CD4-positive, alpha-beta T cell treated with Interleukin-10 for 1 hour (primary cell): ENCODE data around the gene SLC19A1.

Experiments
- DNase-seq: peaks from one replicate; pipeline ENCODE4 v3.0.0-alpha.2; 2020

SLC19A1 gene

GRCh38 chr21:45475797-45476570 lies 66.3 kb downstream of the SLC19A1 start:
- no peak for DNase-seq

- DNase-seq: no peak
Measured at GRCh38 chr21:45475004-45475685, 67.1 kb downstream of the SLC19A1 start.

GRCh38 chr21:45474323-45474950 lies 67.8 kb downstream of the SLC19A1 start:
- DNase-seq: no peak

DNA sequence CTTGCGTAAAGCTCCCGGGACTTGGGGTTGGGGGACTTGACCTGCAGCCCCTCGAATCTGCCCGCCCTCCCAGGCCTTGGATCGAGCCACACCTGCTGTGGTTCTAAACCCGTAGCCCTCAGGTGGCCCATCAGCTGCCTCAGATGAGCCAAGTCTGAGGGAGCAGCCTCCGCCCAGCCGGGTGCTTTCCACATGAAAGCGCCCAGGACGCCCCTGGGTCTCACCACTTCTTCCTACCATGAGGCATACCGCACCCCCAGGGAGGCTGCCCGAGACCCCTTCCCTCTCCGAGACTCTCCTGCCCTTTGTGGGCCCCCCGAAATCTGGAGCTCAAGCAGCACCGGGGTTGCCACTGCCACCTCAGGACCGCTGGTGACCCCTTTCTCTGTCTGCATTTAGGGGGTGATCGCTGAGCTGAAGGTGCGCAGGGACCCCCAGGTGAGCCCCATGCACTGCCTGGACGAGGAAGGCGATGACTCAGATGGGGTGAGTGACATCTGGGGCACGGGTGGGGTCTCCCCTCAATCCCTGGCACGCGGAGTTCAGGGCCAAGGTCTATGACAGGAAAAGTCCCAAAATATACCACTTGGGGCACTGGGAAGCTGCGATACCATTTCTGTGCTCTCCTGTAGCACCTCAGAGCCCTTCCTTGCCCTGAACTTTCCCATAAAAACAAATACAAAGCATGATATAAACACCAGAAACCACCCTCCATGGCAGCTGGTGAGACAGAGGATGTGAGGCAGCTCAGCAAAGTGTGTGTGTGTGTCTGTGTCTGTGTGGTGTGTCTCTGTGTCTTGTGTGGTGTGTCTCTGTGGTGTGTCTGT lies 68.5 kb downstream of the SLC19A1 start:
- no peak for DNase-seq

GRCh38 chr21:45472445-45473365 lies 69.5 kb downstream of the SLC19A1 start:
- no peak for DNase-seq

DNA sequence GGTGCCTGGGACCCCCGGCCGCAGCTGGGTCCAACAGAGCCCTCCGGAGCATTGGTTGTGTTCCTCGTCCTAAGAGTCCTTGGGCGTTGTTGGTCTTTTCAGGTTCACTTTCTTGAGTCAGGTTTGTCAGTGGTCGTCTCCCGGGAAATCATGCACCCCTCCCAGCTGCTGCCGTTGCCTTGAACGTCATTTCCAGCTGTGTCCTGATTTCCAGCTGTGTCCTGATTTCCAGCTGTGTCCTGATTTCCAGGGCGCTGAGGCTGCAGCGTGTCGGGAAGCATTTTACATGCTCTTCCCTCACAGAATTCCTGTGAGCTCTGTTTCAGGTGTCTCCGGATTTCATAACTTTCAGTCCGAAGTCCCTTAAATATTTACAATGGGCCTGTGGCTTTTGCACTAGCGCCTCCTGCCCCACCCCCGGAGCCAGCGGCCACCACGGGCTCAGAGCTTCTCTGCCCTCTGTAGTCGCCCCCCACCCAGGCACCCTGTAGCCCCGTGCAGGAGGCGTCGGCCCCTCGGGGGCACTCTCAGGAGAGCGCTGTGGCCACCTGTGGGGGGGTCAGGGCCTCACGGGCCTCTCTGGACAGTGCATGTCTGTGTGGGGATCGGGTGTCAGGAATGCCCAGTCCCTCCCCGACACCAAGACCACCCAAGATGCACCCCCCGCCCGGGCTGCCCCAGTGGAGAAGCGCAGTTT lies 70.6 kb downstream of the SLC19A1 start:
- DNase-seq: no peak

GRCh38 chr21:45470773-45471524 lies 71.3 kb downstream of the SLC19A1 start:
- peak; percentile 31 for DNase-seq

- DNase-seq: no peak
Measured at GRCh38 chr21:45470087-45470515, 72.1 kb downstream of the SLC19A1 start.

DNA sequence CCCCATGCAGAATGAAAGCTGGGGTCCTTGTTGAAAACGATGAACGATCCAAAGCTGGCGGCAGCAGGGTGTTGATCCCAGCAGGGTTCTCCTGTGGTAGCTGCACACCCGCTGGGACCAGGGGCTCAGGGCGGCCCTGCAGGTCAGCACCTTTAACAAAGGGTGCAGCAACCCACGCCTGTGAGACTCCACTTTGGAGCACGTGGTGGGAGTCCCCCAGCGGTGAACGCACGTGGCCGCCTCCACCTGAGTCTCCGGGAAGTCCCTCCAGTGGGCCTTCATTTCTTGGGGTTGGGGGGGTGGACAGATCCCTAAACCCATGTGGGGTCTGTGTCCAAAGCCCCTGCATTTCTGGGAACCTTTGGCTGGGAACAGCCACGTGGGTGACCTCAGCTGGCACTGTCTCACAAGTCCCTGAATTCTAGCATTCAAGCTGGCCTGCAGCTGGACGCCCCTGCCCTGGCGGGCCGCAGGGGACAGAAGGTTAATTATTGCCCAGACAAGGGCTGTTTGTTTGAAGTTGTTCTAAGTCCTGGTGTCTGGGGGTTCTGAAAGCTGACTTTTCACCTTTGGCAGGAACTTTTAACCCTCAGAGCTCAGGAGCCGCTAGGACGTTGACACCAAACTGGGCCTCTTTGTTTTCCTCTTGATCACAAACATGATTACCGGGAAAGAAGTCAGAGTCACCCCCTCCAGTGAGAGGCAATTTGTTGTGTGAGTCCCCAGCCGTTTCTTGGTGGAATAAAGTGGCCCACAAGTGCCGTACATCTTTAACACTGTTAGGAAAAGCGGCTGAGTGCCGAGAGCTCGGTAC lies 72.8 kb downstream of the SLC19A1 start:
- no peak for DNase-seq

DNA sequence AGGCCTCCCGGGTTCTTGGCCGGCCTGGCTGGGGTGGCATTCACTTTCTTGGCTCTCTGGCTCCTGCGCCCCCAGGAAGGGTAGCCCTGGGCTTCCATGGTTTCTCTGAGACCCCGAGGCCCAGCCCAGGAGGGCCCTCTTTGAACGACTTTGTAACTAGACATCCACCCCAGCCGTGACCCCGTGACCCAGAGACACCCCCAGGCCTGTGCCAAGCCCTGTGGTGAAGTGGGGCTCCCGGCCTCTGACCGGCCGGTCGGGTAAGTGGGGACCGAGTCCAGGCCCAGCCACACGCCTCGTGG lies 73.3 kb downstream of the SLC19A1 start:
- no peak for DNase-seq

DNA sequence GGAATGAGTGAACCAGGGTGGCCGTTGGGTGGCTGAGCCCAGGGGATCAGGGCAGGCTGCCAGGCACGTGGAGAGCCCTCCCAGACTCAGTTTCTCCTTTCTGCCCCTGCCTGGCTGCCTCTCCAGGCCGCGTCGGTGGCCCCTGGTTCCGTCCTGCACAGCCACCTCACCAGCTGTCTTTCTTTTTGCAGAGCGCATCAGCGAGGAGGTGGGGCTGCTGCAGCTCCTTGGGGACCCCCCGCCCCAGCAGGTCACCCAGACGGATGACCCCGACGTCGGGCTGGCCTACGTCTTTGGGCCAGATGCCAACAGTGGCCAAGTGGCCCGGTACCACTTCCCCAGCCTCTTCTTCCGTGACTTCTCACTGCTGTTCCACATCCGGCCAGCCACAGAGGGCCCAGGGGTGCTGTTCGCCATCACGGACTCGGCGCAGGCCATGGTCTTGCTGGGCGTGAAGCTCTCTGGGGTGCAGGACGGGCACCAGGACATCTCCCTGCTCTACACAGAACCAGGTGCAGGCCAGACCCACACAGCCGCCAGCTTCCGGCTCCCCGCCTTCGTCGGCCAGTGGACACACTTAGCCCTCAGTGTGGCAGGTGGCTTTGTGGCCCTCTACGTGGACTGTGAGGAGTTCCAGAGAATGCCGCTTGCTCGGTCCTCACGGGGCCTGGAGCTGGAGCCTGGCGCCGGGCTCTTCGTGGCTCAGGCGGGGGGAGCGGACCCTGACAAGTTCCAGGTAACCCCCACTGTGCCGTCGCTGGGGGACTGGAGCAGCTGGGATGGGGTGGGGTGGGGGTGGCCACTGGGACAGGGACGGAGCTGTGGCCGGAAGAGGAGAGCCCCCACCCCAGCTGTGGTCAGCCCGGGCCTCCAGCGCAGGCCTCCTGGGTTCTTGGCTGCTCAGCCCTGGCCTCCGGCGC lies 73.9 kb downstream of the SLC19A1 start:
- no peak for DNase-seq

DNA sequence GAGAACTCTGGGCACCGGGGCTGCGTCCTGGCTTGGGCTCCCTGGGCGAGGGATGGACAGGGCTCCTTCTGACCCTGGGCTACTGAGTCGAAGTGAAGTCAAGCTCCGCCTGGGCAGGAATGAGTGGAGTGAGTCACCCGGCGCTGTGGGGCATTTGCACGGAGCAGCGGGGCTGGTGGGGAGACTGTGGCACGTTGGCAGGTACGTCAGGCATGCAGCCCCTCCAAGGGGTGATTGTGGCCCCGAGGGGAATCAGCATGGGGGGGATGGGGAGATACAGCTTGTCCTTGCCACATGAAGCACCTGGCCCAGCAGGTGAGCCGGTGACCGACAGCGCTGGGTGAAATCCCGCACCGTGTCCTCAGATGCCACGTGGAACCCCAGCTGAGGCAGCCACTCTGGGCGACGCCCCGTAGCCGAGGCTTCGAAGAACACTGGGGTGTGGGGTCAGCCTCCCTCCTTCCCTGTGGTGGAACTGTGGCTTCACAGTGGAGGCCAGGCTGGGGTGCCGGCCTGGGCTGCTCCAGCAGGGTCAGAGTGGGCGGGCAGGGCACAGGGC lies 74.9 kb downstream of the SLC19A1 start:
- DNase-seq: no peak

DNA sequence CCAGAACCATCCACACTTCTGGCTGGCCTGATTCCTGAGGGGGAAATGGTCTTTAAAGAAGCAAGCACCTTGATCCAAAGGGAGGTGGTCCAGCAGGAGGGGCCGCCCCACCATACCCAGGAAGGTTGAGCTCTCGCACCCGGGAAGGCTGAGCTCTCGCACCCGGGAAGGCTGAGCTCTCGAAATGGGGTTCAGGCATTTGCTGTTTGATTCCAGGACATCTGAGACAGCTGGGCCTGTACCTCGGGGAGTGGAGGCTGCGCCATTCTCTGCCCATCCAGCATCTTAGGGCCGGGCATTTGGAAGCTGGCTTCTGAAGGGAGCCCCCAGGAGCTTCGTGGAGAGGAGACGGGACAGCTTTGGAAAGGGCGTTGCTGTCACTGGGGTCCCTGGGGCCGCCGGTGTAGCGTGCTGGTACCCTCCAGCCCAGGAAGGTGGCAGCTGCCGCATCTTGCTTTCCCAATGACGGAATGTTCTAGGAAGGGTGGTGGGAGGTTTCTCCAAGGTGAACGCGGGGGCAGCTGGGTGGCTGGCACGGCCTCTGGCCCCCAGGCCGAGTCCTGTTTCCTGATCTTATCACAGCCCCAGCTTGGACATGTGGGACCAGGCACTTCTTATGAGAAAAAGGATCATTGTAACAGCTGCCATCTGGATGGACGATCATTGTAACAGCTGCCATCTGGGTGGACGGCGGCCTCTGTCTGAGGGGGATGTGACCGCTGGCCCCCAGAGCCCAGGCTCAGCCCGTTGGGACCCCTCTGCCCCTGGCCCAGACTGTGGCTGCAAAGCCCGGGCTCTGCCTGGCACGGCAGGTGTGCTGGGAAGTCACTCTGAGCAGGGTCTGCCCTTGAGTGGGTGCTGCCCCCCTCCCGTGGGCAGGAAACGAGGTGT lies 75.7 kb downstream of the SLC19A1 start:
- DNase-seq: no peak

GRCh38 chr21:45465611-45466329 lies 76.5 kb downstream of the SLC19A1 start:
- no peak for DNase-seq

DNA sequence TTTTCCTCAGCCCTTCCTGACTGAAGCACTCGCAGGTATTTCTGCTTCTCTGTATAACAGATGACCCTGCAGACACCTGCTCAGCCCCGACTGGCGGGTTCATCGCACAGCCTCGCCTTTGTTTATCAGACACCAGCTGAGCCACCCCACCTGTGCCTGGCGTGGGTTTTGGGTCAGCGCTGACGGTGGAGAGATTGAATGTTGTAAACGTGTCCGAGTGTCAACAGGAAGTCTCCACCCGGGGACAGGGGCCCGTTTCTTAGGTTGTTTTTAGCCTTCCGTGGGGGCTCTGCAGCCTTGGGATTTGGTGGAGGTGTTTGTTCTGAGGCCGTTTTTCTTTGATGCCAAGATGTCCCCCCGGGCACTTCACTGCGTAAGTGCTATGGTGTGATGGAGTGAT lies 77.1 kb downstream of the SLC19A1 start:
- DNase-seq: no peak

GRCh38 chr21:45464309-45464708 lies 77.9 kb downstream of the SLC19A1 start:
- DNase-seq: no peak

DNA sequence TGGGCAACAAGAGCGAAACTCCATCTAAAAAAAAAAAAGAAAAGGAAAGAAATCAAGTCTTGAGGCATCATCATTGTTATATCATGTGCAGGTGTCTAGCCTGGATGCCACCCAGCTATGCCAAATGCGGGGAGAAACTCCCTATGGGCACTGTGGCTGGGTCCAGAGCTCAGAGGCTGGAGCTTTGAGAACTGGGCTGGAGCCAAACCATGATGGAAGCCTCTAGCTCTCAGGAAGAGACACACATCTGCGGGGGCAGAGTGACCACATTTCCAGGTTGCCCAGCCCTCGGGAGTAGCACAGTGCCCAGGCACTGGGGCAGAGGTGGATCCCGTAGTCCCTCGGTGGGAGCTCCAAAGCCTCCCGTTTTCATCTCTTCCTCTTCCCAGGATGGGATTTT lies 78.4 kb downstream of the SLC19A1 start:
- DNase-seq: no peak
